ENCODE results near the gene TCEANC. TPM values are rescaled to one million over a fixed set of nuclear protein-coding genes. Genes with fewer than 3 reads are reported as not detected.

Gene TCEANC
- polyA plus RNA-seq, 1 donor from 2014 or later: 5.0 TPM

- Histone ChIP-seq H3K79me2 (replicated peaks; ENCODE audit: insufficient read depth, low read length) (no peaks in the 10 kb centered on the region), H3F3A (ENCODE audit: insufficient read depth, low read length, poor library complexity, severe bottlenecking) (no peaks in the 10 kb centered on the region), H3K9ac (ENCODE audit: low read length) (no peak overlapping the region), H3K27ac (ENCODE audit: low read length) (no peak overlapping the region), H3K27me3 (ENCODE audit: insufficient read depth, low read depth, low read length) (no peaks in the 10 kb centered on the region), H3K36me3 (ENCODE audit: insufficient read depth, low read length) (no peaks in the 10 kb centered on the region), H3K9me3 (ENCODE audit: low read length) (no peaks in the 10 kb centered on the region), H2AFZ (ENCODE audit: low read depth, low read length) (no peak overlapping the region), H3K9me2 (ENCODE audit: insufficient read depth, low read length) (no peaks in the 10 kb centered on the region), H3K4me2 (ENCODE audit: low read length) (no peak overlapping the region), H4K20me1 (ENCODE audit: insufficient read depth) (no peaks in the 10 kb centered on the region), H3K4me3 (ENCODE audit: low read length) (no peak overlapping the region)
- TF ChIP-seq EZH2 (IDR thresholded peaks at IDR 0.05; ENCODE audit: borderline replicate concordance, insufficient read depth, low read length, poor library complexity, severe bottlenecking) (no peak), EP300 (conservative IDR thresholded peaks at IDR 0.05; ENCODE audit: poor library complexity, severe bottlenecking) (no peak), CTCF (IDR thresholded peaks at IDR 0.05; ENCODE audit: poor library complexity, severe bottlenecking) (peak; percentile 64), SMC3 (conservative IDR thresholded peaks at IDR 0.05; ENCODE audit: poor library complexity) (peak; percentile 73), RAD21 (conservative IDR thresholded peaks at IDR 0.05) (peak; percentile 57), REST (IDR thresholded peaks at IDR 0.05; ENCODE audit: borderline replicate concordance) (no peak), TAF1 (IDR thresholded peaks at IDR 0.05; ENCODE audit: low read depth) (no peak), MXI1 (conservative IDR thresholded peaks at IDR 0.05; ENCODE audit: poor library complexity, severe bottlenecking) (no peak), POLR2AphosphoS5 (IDR thresholded peaks at IDR 0.05) (no peak)
These were observed 5.7 kb downstream of the TCEANC start for GRCh38 chrX:13658602-13659001.

GRCh38 chrX:13659063-13659462 lies 6.1 kb downstream of the TCEANC start:
- Histone ChIP-seq H3F3A (ENCODE audit: insufficient read depth, low read length, poor library complexity, severe bottlenecking) (no peaks in the 10 kb centered on the region), H4K20me1 (ENCODE audit: insufficient read depth) (no peaks in the 10 kb centered on the region), H3K9ac (ENCODE audit: low read length) (no peak overlapping the region), H3K9me3 (ENCODE audit: low read length) (no peaks in the 10 kb centered on the region), H3K79me2 (replicated peaks; ENCODE audit: insufficient read depth, low read length) (no peaks in the 10 kb centered on the region), H3K4me2 (ENCODE audit: low read length) (no peak overlapping the region), H2AFZ (ENCODE audit: low read depth, low read length) (no peak overlapping the region), H3K9me2 (ENCODE audit: insufficient read depth, low read length) (no peaks in the 10 kb centered on the region), H3K36me3 (ENCODE audit: insufficient read depth, low read length) (no peaks in the 10 kb centered on the region), H3K4me3 (ENCODE audit: low read length) (no peak overlapping the region), H3K27ac (ENCODE audit: low read length) (no peak overlapping the region), H3K27me3 (ENCODE audit: insufficient read depth, low read depth, low read length) (no peaks in the 10 kb centered on the region)
- no peak for TF ChIP-seq EP300 (conservative IDR thresholded peaks at IDR 0.05; ENCODE audit: poor library complexity, severe bottlenecking)
- TF ChIP-seq POLR2AphosphoS5 (IDR thresholded peaks at IDR 0.05): no peak
- no peak for TF ChIP-seq REST (IDR thresholded peaks at IDR 0.05; ENCODE audit: borderline replicate concordance)
- TF ChIP-seq RAD21 (conservative IDR thresholded peaks at IDR 0.05): no peak
- TF ChIP-seq SMC3 (conservative IDR thresholded peaks at IDR 0.05; ENCODE audit: poor library complexity): no peak
- TF ChIP-seq EZH2 (IDR thresholded peaks at IDR 0.05; ENCODE audit: borderline replicate concordance, insufficient read depth, low read length, poor library complexity, severe bottlenecking): no peak
- no peak for TF ChIP-seq MXI1 (conservative IDR thresholded peaks at IDR 0.05; ENCODE audit: poor library complexity, severe bottlenecking)
- TF ChIP-seq TAF1 (IDR thresholded peaks at IDR 0.05; ENCODE audit: low read depth): no peak
- no peak for TF ChIP-seq CTCF (IDR thresholded peaks at IDR 0.05; ENCODE audit: poor library complexity, severe bottlenecking)
